Stimulated activated CD4-positive, alpha-beta T cell treated with anti-CD3 and anti-CD28 coated beads, Interleukin-1b, Interleukin-23, amount 100 ng/mL, for 4 hours (primary cell): Measurements from ENCODE around the gene FIG4.
"Not testable (repeated sequence)": the region's sequence is repeated elsewhere in the genome, so short reads cannot be mapped to it uniquely, and the experiment has no call there.

Source experiments
- DNase-seq, 2 donors: peaks; one replicate each; pipeline ENCODE4 v3.0.0-alpha.2; 2020; ENCODE audit warnings: low read depth in 2 of 2

Gene FIG4

DNA sequence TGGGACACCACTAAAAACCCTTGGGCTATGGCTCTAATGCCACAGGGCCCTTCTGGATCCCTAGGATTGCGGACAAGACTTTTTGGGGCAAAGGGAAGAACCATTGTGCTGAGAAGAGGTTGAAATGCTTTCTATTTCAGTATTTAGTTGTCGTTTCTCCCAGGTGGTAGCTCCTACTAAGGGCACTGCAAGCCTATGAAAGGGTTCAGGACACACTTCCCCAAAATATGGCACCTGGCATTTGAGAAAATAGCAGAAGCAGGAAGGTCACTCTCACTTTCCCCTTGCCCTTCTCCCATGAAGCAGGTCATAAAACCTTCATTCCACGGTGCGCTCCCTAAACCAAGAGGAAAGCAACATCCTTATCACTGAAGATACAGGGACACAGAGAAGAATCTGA is 161.6 kb downstream of the FIG4 start:
- no peak for DNase-seq

DNA sequence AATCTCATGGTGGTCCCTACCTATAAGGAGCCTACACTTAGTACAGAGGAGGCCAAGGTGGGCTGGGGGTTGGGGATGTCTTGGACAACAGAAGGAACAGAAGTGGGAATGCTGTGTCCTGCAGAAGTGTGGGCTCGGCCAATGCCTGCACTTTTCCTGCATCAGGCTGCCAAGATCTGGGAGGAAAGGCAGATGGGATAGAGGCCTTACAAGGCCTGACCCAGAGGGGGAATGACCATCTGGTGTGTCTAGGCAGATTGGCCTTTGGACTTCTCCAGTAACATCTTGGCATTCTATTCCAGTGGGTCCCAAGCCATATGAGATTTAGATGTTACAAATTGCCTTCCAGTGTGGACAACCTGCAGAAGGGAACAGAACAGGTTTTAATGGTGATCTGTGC is 162.3 kb downstream of the FIG4 start:
- DNase-seq = no peak

GRCh38 chr6:109853951-109854350 is 162.9 kb downstream of the FIG4 start:
- DNase-seq = no peak

DNA sequence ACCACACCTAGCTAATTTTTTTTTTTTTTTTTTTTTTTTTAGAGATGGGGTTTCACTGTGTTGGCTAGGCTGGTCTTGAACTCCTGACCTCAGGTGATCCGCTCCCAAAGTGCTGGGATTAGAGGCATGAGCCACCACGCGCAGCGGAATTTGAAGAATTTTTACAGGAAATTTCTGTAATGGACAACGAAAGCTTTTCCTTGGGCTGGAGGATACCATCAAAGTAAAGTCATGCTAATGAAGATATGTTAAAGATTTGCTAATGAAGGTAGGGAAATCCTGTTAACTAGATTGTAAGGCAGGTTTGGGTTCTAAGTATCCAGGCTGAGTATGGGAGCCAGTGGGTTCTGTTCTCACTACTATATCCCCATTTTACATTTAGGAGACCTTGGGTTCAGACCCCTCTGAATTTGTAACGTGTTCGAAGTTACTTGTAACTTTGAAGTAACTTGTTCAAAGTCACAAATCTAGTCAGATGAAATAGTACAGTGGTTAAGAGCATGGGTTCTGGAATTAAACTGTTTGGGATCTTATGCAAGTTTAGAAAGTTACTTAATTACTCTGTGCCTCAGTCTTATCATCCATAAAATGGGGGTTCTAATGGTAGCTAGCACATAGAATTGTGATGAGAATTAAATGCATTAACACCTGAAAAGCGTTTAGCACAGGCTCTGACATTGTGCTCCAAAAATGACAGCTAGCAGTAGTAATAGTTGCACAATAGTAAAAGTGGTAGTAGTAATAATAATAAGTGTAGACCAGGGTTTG is 163.6 kb downstream of the FIG4 start:
- DNase-seq = no peak

- DNase-seq = not testable (repeated sequence)
These were observed 164.5 kb downstream of the FIG4 start for GRCh38 chr6:109855476-109856040.

DNA sequence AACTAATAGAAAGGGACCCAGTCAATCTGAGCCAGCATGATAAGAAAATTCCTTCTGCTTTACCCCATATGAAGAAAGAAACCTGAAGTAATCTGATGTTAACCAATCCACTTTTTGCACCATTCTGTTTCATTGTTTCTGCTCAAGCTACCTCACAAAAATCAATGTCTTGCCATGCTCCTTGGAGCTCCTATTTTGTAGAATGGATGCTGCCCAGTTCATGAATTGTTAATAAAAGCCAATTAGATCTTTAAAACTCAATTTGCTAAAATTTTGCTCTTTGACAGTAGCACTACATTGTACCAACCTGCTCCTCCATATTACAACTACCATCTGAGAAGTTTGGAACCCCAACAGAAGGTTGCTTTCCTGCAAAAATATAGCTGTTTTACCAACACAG is 170.8 kb downstream of the FIG4 start:
- no peak for DNase-seq

- DNase-seq = no peak
These were observed 173.0 kb downstream of the FIG4 start for GRCh38 chr6:109864050-109864449.

GRCh38 chr6:109865968-109866367 is 174.9 kb downstream of the FIG4 start:
- no peak for DNase-seq

- DNase-seq = no peak
These were observed 176.2 kb downstream of the FIG4 start for GRCh38 chr6:109867009-109867969.

- DNase-seq = no peak
These were observed 176.9 kb downstream of the FIG4 start for GRCh38 chr6:109867970-109868358.

- not testable (repeated sequence) for DNase-seq
These were observed 178.4 kb downstream of the FIG4 start for GRCh38 chr6:109869398-109870088.

DNA sequence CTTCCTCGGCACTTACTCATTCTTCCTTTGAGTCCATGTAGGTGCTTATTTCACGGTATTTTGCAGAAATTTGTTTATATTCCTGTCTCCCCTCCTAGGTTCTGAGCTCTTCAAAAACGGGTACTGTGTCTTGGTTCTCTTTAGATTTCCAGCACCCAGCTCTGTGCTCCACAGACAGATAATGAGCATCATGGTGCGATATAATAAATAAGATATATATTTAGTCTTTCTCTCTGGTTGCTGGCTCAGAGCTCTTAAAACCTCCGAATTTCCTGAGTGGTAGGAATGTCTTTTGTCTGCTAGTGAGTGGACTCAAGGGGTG is 179.0 kb downstream of the FIG4 start:
- no peak for DNase-seq

DNA sequence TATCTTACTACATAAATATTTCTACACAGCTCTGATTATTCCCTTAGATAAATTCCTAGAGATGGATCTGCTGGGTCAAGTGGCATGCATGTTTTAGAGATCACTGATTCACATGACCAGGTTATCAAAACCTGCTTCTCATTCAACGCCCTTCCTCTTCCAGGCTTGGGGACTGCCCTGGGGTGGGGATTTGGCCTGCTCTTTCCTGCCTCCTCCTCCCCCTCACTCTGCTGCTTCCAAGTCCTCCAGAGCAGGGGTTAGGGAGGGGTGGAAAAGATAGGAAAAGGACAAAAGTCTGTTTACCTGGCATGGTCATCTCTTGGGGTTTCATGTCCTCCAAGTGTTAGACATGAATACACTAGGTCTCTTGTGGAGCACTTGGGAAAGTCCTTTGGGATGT is 181.5 kb downstream of the FIG4 start:
- DNase-seq = no peak

DNA sequence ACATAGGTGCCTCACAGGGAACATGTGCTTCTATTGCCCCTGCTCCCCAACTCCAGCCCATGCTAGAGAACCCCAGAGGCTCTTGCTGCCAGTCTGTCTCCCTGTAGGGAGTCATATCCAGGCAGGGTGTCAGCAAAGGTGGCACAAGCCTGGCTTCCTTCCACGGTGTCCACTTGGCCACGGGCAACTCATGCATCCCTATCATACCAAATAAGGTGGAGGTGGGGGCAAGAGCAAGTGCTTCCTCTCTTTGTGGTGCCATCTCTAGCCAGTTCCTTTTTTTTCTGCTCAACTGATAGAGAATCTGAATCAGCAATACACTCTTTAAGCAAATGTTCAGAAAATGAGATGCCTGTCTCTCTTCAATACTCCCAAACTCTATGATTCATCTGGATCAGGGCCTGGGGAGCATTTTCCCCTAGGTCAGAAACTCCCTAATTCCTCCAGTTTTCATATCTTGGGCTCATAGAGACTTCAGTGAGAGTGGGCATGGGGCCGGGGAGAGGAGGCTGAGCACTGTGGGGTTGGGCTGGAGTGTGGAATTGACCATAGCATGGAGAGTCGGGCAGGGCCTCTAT is 182.0 kb downstream of the FIG4 start:
- DNase-seq = no peak

GRCh38 chr6:109874086-109874485 is 183.0 kb downstream of the FIG4 start:
- DNase-seq = no peak

- DNase-seq = no peak
These were observed 183.5 kb downstream of the FIG4 start for GRCh38 chr6:109874621-109875020.
